ENCODE data around the gene PES1. TPM values are rescaled to one million over a fixed set of nuclear protein-coding genes. Genes with fewer than 3 reads are reported as not detected.

PES1 gene
- total RNA-seq, 1 donor from 2014 or later, result 40.6 TPM

DNA sequence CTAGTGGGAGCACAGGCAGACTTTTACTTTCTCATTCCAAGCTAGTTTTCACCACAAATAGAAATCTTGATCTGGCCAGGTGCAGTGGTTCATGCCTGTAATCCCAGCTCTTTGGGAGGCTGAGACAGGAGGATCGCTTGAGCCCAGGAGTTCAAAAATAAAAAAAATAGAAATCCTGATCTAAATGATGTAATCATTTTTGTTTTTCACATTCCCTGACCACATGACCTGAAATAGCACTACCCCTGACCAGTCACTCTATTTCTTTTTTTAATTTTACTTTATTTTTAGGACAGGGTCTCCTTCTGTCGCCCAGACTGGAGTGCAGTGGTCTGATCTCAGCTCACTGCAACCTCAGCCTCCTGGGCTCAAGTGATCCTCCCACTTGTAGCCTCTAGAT, 13.0 kb upstream of the PES1 start:
- Mint-ChIP-seq H3K9me3 (ENCODE audit: unreplicated experiment) (peaks cover 5% of the 10 kb centered on the region), H3K27me3 (ENCODE audit: unreplicated experiment) (peaks cover 2% of the 10 kb centered on the region), H3K4me3 (ENCODE audit: unreplicated experiment) (no peak overlapping the region), H3K4me1 (ENCODE audit: low read depth, unreplicated experiment) (peaks cover 8% of the 10 kb centered on the region), H3K27ac (ENCODE audit: unreplicated experiment) (no peak overlapping the region), H3K36me3 (ENCODE audit: unreplicated experiment) (no peaks in the 10 kb centered on the region)
- DNase-seq, result no peak
- TF ChIP-seq, protein P1, sequence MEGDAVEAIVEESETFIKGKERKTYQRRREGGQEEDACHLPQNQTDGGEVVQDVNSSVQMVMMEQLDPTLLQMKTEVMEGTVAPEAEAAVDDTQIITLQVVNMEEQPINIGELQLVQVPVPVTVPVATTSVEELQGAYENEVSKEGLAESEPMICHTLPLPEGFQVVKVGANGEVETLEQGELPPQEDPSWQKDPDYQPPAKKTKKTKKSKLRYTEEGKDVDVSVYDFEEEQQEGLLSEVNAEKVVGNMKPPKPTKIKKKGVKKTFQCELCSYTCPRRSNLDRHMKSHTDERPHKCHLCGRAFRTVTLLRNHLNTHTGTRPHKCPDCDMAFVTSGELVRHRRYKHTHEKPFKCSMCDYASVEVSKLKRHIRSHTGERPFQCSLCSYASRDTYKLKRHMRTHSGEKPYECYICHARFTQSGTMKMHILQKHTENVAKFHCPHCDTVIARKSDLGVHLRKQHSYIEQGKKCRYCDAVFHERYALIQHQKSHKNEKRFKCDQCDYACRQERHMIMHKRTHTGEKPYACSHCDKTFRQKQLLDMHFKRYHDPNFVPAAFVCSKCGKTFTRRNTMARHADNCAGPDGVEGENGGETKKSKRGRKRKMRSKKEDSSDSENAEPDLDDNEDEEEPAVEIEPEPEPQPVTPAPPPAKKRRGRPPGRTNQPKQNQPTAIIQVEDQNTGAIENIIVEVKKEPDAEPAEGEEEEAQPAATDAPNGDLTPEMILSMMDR (IDR thresholded peaks at IDR 0.05; ENCODE audit: partially characterized antibody, unreplicated experiment), result no peak

DNA sequence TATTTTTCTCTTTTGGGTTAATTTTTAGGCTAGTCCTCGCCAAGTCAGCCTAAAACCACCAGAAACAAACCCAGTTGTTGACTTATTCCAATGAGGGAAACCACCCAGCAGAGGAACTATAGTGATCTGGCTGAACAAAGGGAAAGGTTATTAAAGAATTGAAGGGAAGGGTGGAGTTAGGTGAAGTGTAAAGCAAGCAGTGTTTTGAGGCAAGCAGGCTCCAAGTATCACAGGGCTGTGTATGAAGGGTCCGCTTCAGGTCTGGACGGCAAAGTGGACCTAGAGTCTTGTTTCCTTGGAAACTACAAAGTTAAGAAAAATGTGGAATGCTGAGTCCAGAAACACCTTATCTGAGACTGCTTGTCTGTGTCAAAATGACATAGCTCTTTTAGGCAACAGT, 12.1 kb upstream of the PES1 start:
- Mint-ChIP-seq H3K4me1 (ENCODE audit: low read depth, unreplicated experiment) (peaks cover 8% of the 10 kb centered on the region), H3K4me3 (ENCODE audit: unreplicated experiment) (no peak overlapping the region), H3K9me3 (ENCODE audit: unreplicated experiment) (peaks cover 5% of the 10 kb centered on the region), H3K27ac (ENCODE audit: unreplicated experiment) (no peak overlapping the region), H3K27me3 (ENCODE audit: unreplicated experiment) (peaks cover 2% of the 10 kb centered on the region), H3K36me3 (ENCODE audit: unreplicated experiment) (no peaks in the 10 kb centered on the region)
- TF ChIP-seq, protein P1 (IDR thresholded peaks at IDR 0.05; ENCODE audit: partially characterized antibody, unreplicated experiment), result no peak
- no peak for DNase-seq

DNA sequence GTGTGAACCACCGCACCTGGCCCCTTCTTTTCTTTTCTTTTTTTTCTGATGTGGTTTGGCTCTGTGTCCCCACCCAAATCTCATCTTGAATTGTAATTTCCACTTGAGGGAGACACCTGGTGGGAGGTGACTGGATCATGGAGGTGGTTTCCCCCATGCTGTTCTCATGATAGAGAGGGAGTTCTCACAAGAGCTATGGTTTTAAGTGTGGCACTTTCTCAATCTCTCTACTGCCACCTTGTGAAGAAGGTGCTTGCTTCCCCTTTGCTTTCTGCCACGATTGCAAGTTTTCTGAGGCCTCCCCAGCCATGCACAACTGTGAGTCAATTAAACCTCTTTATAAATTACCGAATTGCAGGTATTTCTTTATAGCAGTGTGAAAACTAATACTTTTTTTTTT, 10.3 kb upstream of the PES1 start:
- Mint-ChIP-seq H3K4me3 (ENCODE audit: unreplicated experiment) (no peak overlapping the region), H3K9me3 (ENCODE audit: unreplicated experiment) (peaks cover 2% of the 10 kb centered on the region), H3K36me3 (ENCODE audit: unreplicated experiment) (no peaks in the 10 kb centered on the region), H3K4me1 (ENCODE audit: low read depth, unreplicated experiment) (peaks cover 1% of the 10 kb centered on the region), H3K27ac (ENCODE audit: unreplicated experiment) (no peak overlapping the region), H3K27me3 (ENCODE audit: unreplicated experiment) (peaks cover 2% of the 10 kb centered on the region)
- DNase-seq, result no peak
- TF ChIP-seq, protein P1 (IDR thresholded peaks at IDR 0.05; ENCODE audit: partially characterized antibody, unreplicated experiment), result no peak

DNA sequence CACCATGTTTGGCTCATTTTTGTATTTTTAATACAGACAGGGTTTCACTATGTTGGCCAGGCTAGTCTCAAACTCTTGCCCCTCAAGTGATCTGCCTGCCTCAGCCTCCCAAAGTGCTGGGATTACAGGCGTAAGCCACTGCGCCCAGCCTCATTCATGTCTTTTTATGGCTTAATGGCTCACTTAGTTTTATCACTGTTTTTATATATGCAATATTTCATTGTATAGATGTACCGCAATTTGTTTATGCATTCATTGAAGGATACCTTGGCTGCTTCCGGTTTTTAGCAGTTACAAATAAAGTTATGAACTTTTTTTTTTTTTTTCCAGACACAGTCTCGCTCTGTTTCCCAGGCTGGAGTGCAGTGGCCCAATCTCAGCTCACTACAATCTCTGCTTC, 9.8 kb upstream of the PES1 start:
- DNase-seq, result no peak
- peaks cover 2% of the 10 kb centered on the region for H3K27me3 Mint-ChIP-seq (ENCODE audit: unreplicated experiment)
- no peak overlapping the region for H3K27ac Mint-ChIP-seq (ENCODE audit: unreplicated experiment)
- no peak overlapping the region for H3K4me3 Mint-ChIP-seq (ENCODE audit: unreplicated experiment)
- TF ChIP-seq, protein P1 (IDR thresholded peaks at IDR 0.05; ENCODE audit: partially characterized antibody, unreplicated experiment), result no peak
- no peaks in the 10 kb centered on the region for H3K36me3 Mint-ChIP-seq (ENCODE audit: unreplicated experiment)
- no peaks in the 10 kb centered on the region for H3K4me1 Mint-ChIP-seq (ENCODE audit: low read depth, unreplicated experiment)
- peaks cover 2% of the 10 kb centered on the region for H3K9me3 Mint-ChIP-seq (ENCODE audit: unreplicated experiment)

DNA sequence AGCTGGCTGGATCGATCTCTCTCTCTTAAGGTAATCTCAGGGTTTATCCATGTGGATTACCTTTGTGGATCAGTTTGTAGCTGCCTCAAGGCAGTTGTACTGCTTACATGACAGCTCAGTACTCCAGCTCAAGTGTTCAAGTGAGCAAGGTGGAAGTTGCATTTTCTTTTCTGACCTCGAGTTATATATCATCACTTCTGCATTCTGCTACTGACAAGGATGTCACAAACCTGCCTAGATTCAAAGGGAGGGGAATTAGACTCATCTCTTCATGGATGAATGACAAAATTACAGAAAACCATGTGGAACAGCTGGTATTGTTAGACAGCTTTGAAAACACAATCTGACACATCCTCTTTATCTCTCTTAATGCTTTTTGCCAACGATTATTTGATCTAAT, 9.2 kb upstream of the PES1 start:
- no peaks in the 10 kb centered on the region for H3K4me1 Mint-ChIP-seq (ENCODE audit: low read depth, unreplicated experiment)
- TF ChIP-seq, protein P1 (IDR thresholded peaks at IDR 0.05; ENCODE audit: partially characterized antibody, unreplicated experiment), result no peak
- peaks cover 2% of the 10 kb centered on the region for H3K9me3 Mint-ChIP-seq (ENCODE audit: unreplicated experiment)
- H3K4me3 Mint-ChIP-seq (ENCODE audit: unreplicated experiment), result no peak overlapping the region
- no peak overlapping the region for H3K27ac Mint-ChIP-seq (ENCODE audit: unreplicated experiment)
- no peak for DNase-seq
- H3K36me3 Mint-ChIP-seq (ENCODE audit: unreplicated experiment), result no peaks in the 10 kb centered on the region
- peaks cover 2% of the 10 kb centered on the region for H3K27me3 Mint-ChIP-seq (ENCODE audit: unreplicated experiment)

All from glutamatergic neuron (in vitro differentiated cells).